K562 (cell line): ENCODE data around the gene SGTB. TPM values are rescaled to one million over a fixed set of nuclear protein-coding genes. Genes with fewer than 3 reads are reported as not detected.

Experiments
- ATAC-seq: fragments of 200-7000 bp; cut with Tn5 transposase; 3 replicates; pipeline ENCODE4 v1.9.1; 2020; ENCODE audit warnings: moderate library complexity
- BruUV-seq: library from RNA; stranded (reverse); fragments of 400-500 nt; replicated peaks from 2 replicates; lab custom pipeline; 2021; lab: Mats Ljungman, UMichigan
- CTCF ChIA-PET: fragments of 300-600 bp; formaldehyde crosslinking; extraction: SDS; loops from one replicate; lab custom pipeline; 2021; ENCODE audit warnings: low intra/inter-chr PET ratio; lab: Yijun Ruan, JAX
- POLR2A ChIA-PET: fragments of 300-600, 350-650 bp; sonication (Branson Sonifier 250); formaldehyde crosslinking; extraction: SDS; loops from one replicate; lab custom pipeline; 2021; ENCODE audit warnings: antibody characterized with exemption, inconsistent platforms; lab: Yijun Ruan, JAX
- DNase-seq, 4 experiments: peaks; one replicate each; pipeline versions ENCODE4 v3.0.0 to v3.0.0-alpha.2; 2011 to 2018; ENCODE audit warnings: low spot score in 3 of 4, mixed read lengths in 3 of 4; ENCODE audit errors: extremely low read depth in 1 of 4
- FAIRE-seq: peaks from 2 replicates; lab custom pipeline; 2011; peaks lifted over from hg19 to GRCh38; lab: Jason Lieb, UNC
- H2AFZ ChIP-seq: 2 replicates; pipeline ENCODE4 v1.6.0; 2011; ENCODE audit warnings: low read depth, low read length, control low read depth, inconsistent platforms
- H3K27ac ChIP-seq: fragments of 200-600 bp; 3 replicates; pipeline ENCODE4 v1.8.0; 2011; ENCODE audit warnings: low read depth, mild to moderate bottlenecking, control low read depth, inconsistent platforms, low read length, moderate library complexity, mixed read lengths; ENCODE audit errors: extremely low read depth
- H3K27me3 ChIP-seq, 2 experiments: fragments of 300-600 bp in 1 of 2; 2 replicates in 1 of 2; 3 replicates in 1 of 2; pipeline versions ENCODE4 v1.6.0 to v1.8.0; 2011; ENCODE audit warnings: inconsistent platforms in 2 of 2, low read length in 2 of 2, mild to moderate bottlenecking in 1 of 2, mixed read lengths in 1 of 2, moderate library complexity in 1 of 2; ENCODE audit not compliant: control insufficient read depth in 2 of 2, insufficient read depth in 2 of 2
- H3K36me3 ChIP-seq: fragments of 300-600 bp; 3 replicates; pipeline ENCODE4 v1.8.0; 2011; ENCODE audit warnings: mild to moderate bottlenecking, low read length, inconsistent platforms; ENCODE audit not compliant: control insufficient read depth, insufficient read depth
- H3K4me1 ChIP-seq, 2 experiments: fragments of 200-600 bp in 1 of 2; replicated peaks in 1 of 2; 2 replicates in 1 of 2; 3 replicates in 1 of 2; pipeline versions ENCODE4 v1.5.1 to v1.8.0; 2011; ENCODE audit warnings: inconsistent platforms in 2 of 2, low read length in 2 of 2, mild to moderate bottlenecking in 1 of 2, mixed read lengths in 1 of 2, moderate library complexity in 1 of 2; ENCODE audit not compliant: control insufficient read depth in 2 of 2, insufficient read depth in 2 of 2
- H3K4me2 ChIP-seq: 2 replicates; pipeline ENCODE4 v1.6.1; 2011; ENCODE audit warnings: low read length, control low read depth, inconsistent platforms, mixed read lengths; ENCODE audit not compliant: insufficient read depth
- H3K4me3 ChIP-seq: fragments of 200-600 bp; sonication (generic), shearing (Covaris generic); 2 replicates; pipeline ENCODE4 v1.5.1; 2016; ENCODE audit warnings: control low read depth, inconsistent platforms
- H3K79me2 ChIP-seq: fragments of 200-600 bp; 3 replicates; pipeline ENCODE4 v1.8.0; 2011; ENCODE audit warnings: low read length, inconsistent platforms; ENCODE audit not compliant: control insufficient read depth, insufficient read depth
- H3K9ac ChIP-seq, 2 experiments: 2 replicates each; pipeline versions ENCODE4 v1.6.0 to v1.6.1; 2011; ENCODE audit warnings: low read depth in 2 of 2, low read length in 2 of 2, control low read depth in 1 of 2, inconsistent platforms in 1 of 2, mild to moderate bottlenecking in 1 of 2, mixed read lengths in 1 of 2; ENCODE audit not compliant: insufficient read depth in 1 of 2
- H3K9me1 ChIP-seq: one replicate; pipeline ENCODE4 v1.6.0; 2011; ENCODE audit warnings: inconsistent platforms, mild to moderate bottlenecking, low read length, moderate library complexity; ENCODE audit not compliant: control insufficient read depth, insufficient read depth
- H3K9me3 ChIP-seq: replicated peaks from 2 replicates; pipeline ENCODE4 v1.5.1; 2011; ENCODE audit warnings: low read depth, low read length, inconsistent platforms; ENCODE audit not compliant: control insufficient read depth, insufficient read depth
- H4K20me1 ChIP-seq: replicated peaks from 2 replicates; pipeline ENCODE4 v1.6.1; 2011; ENCODE audit warnings: low read length, inconsistent platforms, mixed read lengths; ENCODE audit not compliant: control insufficient read depth, insufficient read depth
- ASH1L ChIP-seq: fragments of 450-650 bp; IDR thresholded peaks from 2 replicates; pipeline ENCODE4 v1.6.1; 2018; ENCODE audit warnings: borderline replicate concordance, mild to moderate bottlenecking, low read depth; ENCODE audit not compliant: partially characterized antibody
- E2F4 ChIP-seq: sonication (generic); formaldehyde crosslinking; IDR thresholded peaks from 2 replicates; pipeline ENCODE4 v1.8.0; 2022; ENCODE audit warnings: mild to moderate bottlenecking, low read depth, missing genetic modification reagents
- FOXM1 ChIP-seq, 2 experiments: fragments of 450-650 bp in 1 of 2; sonication (generic) in 1 of 2; formaldehyde crosslinking in 1 of 2; IDR thresholded peaks; 2 replicates each; pipeline versions ENCODE4 v1.6.1 to v1.9.0; 2017 to 2022; ENCODE audit warnings: low read depth in 2 of 2, mild to moderate bottlenecking in 2 of 2, missing genetic modification reagents in 1 of 2, moderate library complexity in 1 of 2
- ZNF253 ChIP-seq: fragments of 250-450 bp; sonication (Bioruptor Pico); conservative IDR thresholded peaks from 2 replicates; pipeline ENCODE4 v1.6.1; 2021; ENCODE audit warnings: mild to moderate bottlenecking
- WGBS: fragments of 100-300 bp; shearing (Covaris generic); methylation state at CpG from one replicate; pipeline ENCODE4 v1.1.6; 2016; ENCODE audit warnings: low coverage, mixed read lengths; ENCODE audit not compliant: insufficient coverage; ENCODE audit errors: missing lambda C conversion rate; 5-methylcytosine and 5-hydroxymethylcytosine counted together
- in situ Hi-C: fragments of 300-500 bp; cut with MboI; formaldehyde crosslinking; loops from 4 replicates; pipeline ENCODE4 v1.15.0; 2018; ENCODE audit warnings: inconsistent platforms, mixed read lengths
- intact Hi-C: fragments of 100-400 bp; cut with micrococcal nuclease; formaldehyde crosslinking; loops from 2 replicates; pipeline ENCODE4 v1.14.2; 2022
- polyA plus RNA-seq, 8 experiments: library from polyadenylated mRNA; depleted of rRNA in 4 of 8; stranded (reverse) in 5 of 8; unstranded in 3 of 8; fragments of >200 nt; fragmentation: Nextera tagmentation in 2 of 8; fragmentation: Illumina TruSeq in 1 of 8; extraction: Ambion mirVana in 2 of 8; extraction: Trizol in 1 of 8; gene quantifications; 2 replicates each; pipeline versions ENCODE4 v1.2.1 to v1.2.3, GENCODE V29; 2011 to 2014; ENCODE audit warnings: inconsistent platforms in 1 of 8, missing spikeins in 1 of 8
- total RNA-seq, 7 experiments: library from RNA; depleted of rRNA in 6 of 7; stranded (reverse); fragments of >200 nt in 6 of 7; fragmentation: Illumina TruSeq in 2 of 7; extraction: Trizol in 2 of 7; gene quantifications; 2 replicates each; pipeline versions ENCODE4 v1.2.1 to v1.2.3, GENCODE V29; 2011 to 2021; ENCODE audit warnings: low replicate concordance in 1 of 7
- TF ChIP-seq, protein P1 (sequence below): fragments of 250-450 bp; sonication (Bioruptor Pico); IDR thresholded peaks from 2 replicates; pipeline ENCODE4 v1.8.0; 2022; ENCODE audit warnings: inconsistent platforms, mild to moderate bottlenecking, moderate library complexity, borderline replicate concordance
- TF ChIP-seq, protein P2 (sequence below): fragments of 450-650 bp; IDR thresholded peaks from one replicate; pipeline ENCODE4 v1.6.1; 2018; ENCODE audit warnings: mild to moderate bottlenecking, moderate library complexity; ENCODE audit not compliant: partially characterized antibody

Gene SGTB
- total and polyA plus RNA-seq, 9 of the 15 experiments (the other 6 are each of a cell fraction or from before 2014, with no cell fraction given), result 1.3 to 8.4 (median 4.8) TPM

GRCh38 chr5:65753189-65753588 is 31.3 kb upstream of the SGTB start:
- no peak overlapping the region for H3K27ac ChIP-seq
- peaks cover 19% of the 10 kb centered on the region; the same call in 2 of the 3 replicates for H3K79me2 ChIP-seq
- no peak overlapping the region for H3K4me3 ChIP-seq
- TF ChIP-seq, protein P1, sequence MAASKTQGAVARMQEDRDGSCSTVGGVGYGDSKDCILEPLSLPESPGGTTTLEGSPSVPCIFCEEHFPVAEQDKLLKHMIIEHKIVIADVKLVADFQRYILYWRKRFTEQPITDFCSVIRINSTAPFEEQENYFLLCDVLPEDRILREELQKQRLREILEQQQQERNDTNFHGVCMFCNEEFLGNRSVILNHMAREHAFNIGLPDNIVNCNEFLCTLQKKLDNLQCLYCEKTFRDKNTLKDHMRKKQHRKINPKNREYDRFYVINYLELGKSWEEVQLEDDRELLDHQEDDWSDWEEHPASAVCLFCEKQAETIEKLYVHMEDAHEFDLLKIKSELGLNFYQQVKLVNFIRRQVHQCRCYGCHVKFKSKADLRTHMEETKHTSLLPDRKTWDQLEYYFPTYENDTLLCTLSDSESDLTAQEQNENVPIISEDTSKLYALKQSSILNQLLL (CRISPR knock-in tag), result no peak
- FAIRE-seq, result no peak
- H3K36me3 ChIP-seq, result no peaks in the 10 kb centered on the region
- ATAC-seq, result no peak
- H2AFZ ChIP-seq, result no peak overlapping the region
- CTCF ChIA-PET, result no interaction called here
- POLR2A ChIA-PET, result interaction anchor here (1.3 to 1.4 kb wide), 2 partner anchors 12 to 32 kb away, joined by 3 to 4 read pairs; no protein-coding TSS in a partner anchor
- in situ Hi-C loops, result no loop called here
- no TSS peak for BruUV-seq
- H3K9ac ChIP-seq, result no peak overlapping the region
- 64% methylated on average over 8 of the region's 8 CpGs for WGBS
- H3K27me3 ChIP-seq, result no peaks in the 10 kb centered on the region
- no peaks in the 10 kb centered on the region for H4K20me1 ChIP-seq
- no peaks in the 10 kb centered on the region for H3K9me1 ChIP-seq
- DNase-seq, result no peak
- 0 out of 5 replicates have a peak, but pooled peaks cover 0 to 2% of the 10 kb centered on the region in 2 experiments for H3K4me1 ChIP-seq
- H3K9me3 ChIP-seq, result no peaks in the 10 kb centered on the region
- H3K4me2 ChIP-seq, result no peak overlapping the region
- intact Hi-C loops, result no loop called here

DNA sequence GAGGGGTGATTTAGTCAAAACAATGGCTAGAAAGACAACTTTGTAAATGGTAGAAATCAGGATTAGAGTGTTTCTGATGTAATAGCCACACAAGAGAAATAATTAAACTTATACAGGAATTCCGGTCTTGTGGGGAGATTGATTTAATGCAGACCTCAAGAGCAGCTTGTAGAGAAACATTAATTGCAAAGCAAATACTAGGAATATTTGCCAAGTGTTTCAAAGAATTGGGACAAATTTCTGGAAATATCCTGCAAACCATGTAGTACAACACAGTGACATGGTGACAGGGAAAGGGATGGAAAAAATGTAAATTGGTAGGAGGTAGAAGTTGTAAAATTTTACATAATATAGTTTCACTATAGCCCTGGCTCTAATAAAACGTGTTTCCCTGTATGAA is 29.0 kb upstream of the SGTB start:
- no peaks in the 10 kb centered on the region for H3K9me3 ChIP-seq
- in situ Hi-C loops (no loop called here), intact Hi-C loops (no loop called here)
- H3K27ac ChIP-seq, result no peak overlapping the region
- H3K79me2 ChIP-seq, result peaks cover 19% of the 10 kb centered on the region; the same call in 2 of the 3 replicates
- no peak overlapping the region for H3K4me3 ChIP-seq
- H3K4me2 ChIP-seq, result no peak overlapping the region
- FAIRE-seq (no peak), ATAC-seq (no peak), DNase-seq (no peak)
- CTCF ChIA-PET, result no interaction called here
- H2AFZ ChIP-seq, result no peak overlapping the region
- TF ChIP-seq ASH1L, result no peak
- TF ChIP-seq E2F4 (CRISPR knock-in tag), result no peak
- TF ChIP-seq, protein P2, sequence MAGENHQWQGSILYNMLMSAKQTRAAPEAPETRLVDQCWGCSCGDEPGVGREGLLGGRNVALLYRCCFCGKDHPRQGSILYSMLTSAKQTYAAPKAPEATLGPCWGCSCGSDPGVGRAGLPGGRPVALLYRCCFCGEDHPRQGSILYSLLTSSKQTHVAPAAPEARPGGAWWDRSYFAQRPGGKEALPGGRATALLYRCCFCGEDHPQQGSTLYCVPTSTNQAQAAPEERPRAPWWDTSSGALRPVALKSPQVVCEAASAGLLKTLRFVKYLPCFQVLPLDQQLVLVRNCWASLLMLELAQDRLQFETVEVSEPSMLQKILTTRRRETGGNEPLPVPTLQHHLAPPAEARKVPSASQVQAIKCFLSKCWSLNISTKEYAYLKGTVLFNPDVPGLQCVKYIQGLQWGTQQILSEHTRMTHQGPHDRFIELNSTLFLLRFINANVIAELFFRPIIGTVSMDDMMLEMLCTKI, result no peak
- TF ChIP-seq FOXM1 (IDR thresholded peaks at IDR 0.05; ENCODE audit: low read depth), result no peak
- TF ChIP-seq FOXM1 (CRISPR knock-in tag; IDR thresholded peaks at IDR 0.05; ENCODE audit: low read depth), result no peak
- no peak for TF ChIP-seq ZNF253 (CRISPR knock-in tag)
- BruUV-seq, result no TSS peak
- H4K20me1 ChIP-seq, result no peaks in the 10 kb centered on the region
- POLR2A ChIA-PET, result no interaction called here
- H3K9me1 ChIP-seq, result no peaks in the 10 kb centered on the region
- WGBS, result 65% methylated on average over 2 of the region's 2 CpGs
- no peaks in the 10 kb centered on the region for H3K27me3 ChIP-seq
- H3K4me1 ChIP-seq, result 0 out of 5 replicates have a peak, but pooled peaks cover 0 to 2% of the 10 kb centered on the region in 2 experiments
- H3K9ac ChIP-seq, result no peak overlapping the region
- no peaks in the 10 kb centered on the region for H3K36me3 ChIP-seq
